ENCODE measurements around the gene SLC25A14.
"Not testable (repeated sequence)": the region's sequence is repeated elsewhere in the genome, so short reads cannot be mapped to it uniquely, and the experiment has no call there.

- not testable (repeated sequence) for TF ChIP-seq CTCF, POLR2AphosphoS5 (IDR thresholded peaks at IDR 0.05)
Measured at GRCh38 chrX:130338869-130339268, 850 bp upstream of the SLC25A14 start.

Data from prostate gland (tissue), 2 donors.